Prostate gland (tissue), 2 donors: ENCODE measurements around the gene EWSR1.

Source experiments
- POLR2A ChIP-seq: fragments of 450-650 bp; IDR thresholded peaks from one replicate; pipeline ENCODE4 v1.6.1; 2016; ENCODE audit warnings: antibody characterized with exemption, mild to moderate bottlenecking
- TF ChIP-seq, protein P1 (sequence below), 4 experiments: fragments of 200-600 bp in 2 of 4; fragments of 450-650 bp in 2 of 4; sonication (generic) in 2 of 4; IDR thresholded peaks; 1 replicate in 3 of 4; 2 replicates in 1 of 4; pipeline ENCODE4 v1.5.1; 2016 to 2019; ENCODE audit warnings: antibody characterized with exemption in 4 of 4, mild to moderate bottlenecking in 2 of 4, moderate library complexity in 2 of 4

DNA sequence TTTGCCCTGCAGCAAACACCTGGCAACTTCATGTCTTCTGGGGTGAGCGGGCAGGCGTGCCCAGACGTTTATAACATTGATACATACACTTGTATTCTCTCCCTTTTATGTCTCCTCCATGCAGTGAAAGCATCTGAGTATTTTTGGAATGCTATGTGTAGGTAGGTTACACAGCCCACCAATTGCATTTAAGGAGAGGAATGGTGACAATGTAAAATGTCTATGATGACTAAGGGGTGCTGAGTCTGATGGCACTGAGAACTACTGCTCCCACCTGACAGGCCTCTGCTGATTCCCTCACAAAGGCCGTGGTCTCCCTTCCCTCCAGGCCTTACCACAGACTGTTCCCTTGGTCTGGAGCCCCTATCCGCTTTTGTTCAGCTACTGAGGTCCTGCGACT is 70.3 kb downstream of the EWSR1 start:
- TF ChIP-seq, protein P1, sequence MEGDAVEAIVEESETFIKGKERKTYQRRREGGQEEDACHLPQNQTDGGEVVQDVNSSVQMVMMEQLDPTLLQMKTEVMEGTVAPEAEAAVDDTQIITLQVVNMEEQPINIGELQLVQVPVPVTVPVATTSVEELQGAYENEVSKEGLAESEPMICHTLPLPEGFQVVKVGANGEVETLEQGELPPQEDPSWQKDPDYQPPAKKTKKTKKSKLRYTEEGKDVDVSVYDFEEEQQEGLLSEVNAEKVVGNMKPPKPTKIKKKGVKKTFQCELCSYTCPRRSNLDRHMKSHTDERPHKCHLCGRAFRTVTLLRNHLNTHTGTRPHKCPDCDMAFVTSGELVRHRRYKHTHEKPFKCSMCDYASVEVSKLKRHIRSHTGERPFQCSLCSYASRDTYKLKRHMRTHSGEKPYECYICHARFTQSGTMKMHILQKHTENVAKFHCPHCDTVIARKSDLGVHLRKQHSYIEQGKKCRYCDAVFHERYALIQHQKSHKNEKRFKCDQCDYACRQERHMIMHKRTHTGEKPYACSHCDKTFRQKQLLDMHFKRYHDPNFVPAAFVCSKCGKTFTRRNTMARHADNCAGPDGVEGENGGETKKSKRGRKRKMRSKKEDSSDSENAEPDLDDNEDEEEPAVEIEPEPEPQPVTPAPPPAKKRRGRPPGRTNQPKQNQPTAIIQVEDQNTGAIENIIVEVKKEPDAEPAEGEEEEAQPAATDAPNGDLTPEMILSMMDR (IDR thresholded peaks at IDR 0.05) = no peak
- no peak for TF ChIP-seq POLR2A
